WTC11 (cell line): ENCODE measurements around the gene SLC39A5. TPM values are rescaled to one million over a fixed set of nuclear protein-coding genes. Genes with fewer than 3 reads are reported as not detected.

ENCODE experiments used
- ATAC-seq: fragments of 200-7000 bp; cut with Tn5 transposase; 2 replicates; pipeline ENCODE4 v1.10.0; 2021; ENCODE audit warnings: mild to moderate bottlenecking, moderate library complexity
- CTCF ChIA-PET: fragments of 300-600 bp; sonication (Branson Sonifier 250); formaldehyde crosslinking; loops from one replicate; lab custom pipeline; 2021; ENCODE audit warnings: antibody characterized with exemption; lab: Charles Lee
- POLR2A ChIA-PET: fragments of 350-600 bp; sonication (Branson Sonifier 250); formaldehyde crosslinking; loops from one replicate; lab custom pipeline; 2021; ENCODE audit warnings: antibody characterized with exemption; lab: Charles Lee
- DNase-seq: peaks from one replicate; pipeline ENCODE4 v3.0.0; 2021; ENCODE audit warnings: low spot score
- H3K27ac Mint-ChIP-seq: 2 replicates; pipeline ENCODE4 v1.8.0; 2021; ENCODE audit warnings: mixed read lengths
- H3K27me3 Mint-ChIP-seq: 2 replicates; pipeline ENCODE4 v1.8.0; 2021; ENCODE audit warnings: low read depth, mild to moderate bottlenecking, moderate library complexity, mixed read lengths
- H3K36me3 Mint-ChIP-seq: 2 replicates; pipeline ENCODE4 v1.8.0; 2021; ENCODE audit warnings: mixed read lengths
- H3K4me1 Mint-ChIP-seq: 2 replicates; pipeline ENCODE4 v1.8.0; 2022; ENCODE audit warnings: mixed read lengths
- H3K4me3 Mint-ChIP-seq: 2 replicates; pipeline ENCODE4 v1.8.0; 2021; ENCODE audit warnings: mild to moderate bottlenecking, moderate library complexity, mixed read lengths
- H3K9me3 Mint-ChIP-seq: 2 replicates; pipeline ENCODE4 v1.8.0; 2021; ENCODE audit warnings: mixed read lengths
- ATF1 ChIP-seq: sonication (generic); formaldehyde crosslinking; IDR thresholded peaks from 2 replicates; pipeline ENCODE4 v1.8.1; 2023; ENCODE audit warnings: mild to moderate bottlenecking, moderate library complexity, missing genetic modification reagents
- ESRRA ChIP-seq: sonication (generic); formaldehyde crosslinking; IDR thresholded peaks from 2 replicates; pipeline ENCODE4 v1.8.1; 2022; ENCODE audit warnings: mild to moderate bottlenecking, missing genetic modification reagents, borderline replicate concordance
- ETV6 ChIP-seq: sonication (generic); formaldehyde crosslinking; IDR thresholded peaks from 2 replicates; pipeline ENCODE4 v1.8.1; 2022; ENCODE audit warnings: mild to moderate bottlenecking, missing genetic modification reagents
- FOXJ3 ChIP-seq: sonication (generic); formaldehyde crosslinking; IDR thresholded peaks from 2 replicates; pipeline ENCODE4 v1.9.0; 2021; ENCODE audit warnings: missing genetic modification reagents, mild to moderate bottlenecking, borderline replicate concordance
- HMGA2 ChIP-seq: fragments of 250-450 bp; sonication (Bioruptor Pico); IDR thresholded peaks from 2 replicates; pipeline ENCODE4 v1.4.0; 2021; ENCODE audit warnings: mild to moderate bottlenecking, moderate library complexity
- JAZF1 ChIP-seq: fragments of 250-450 bp; sonication (Bioruptor Pico); IDR thresholded peaks from 2 replicates; pipeline ENCODE4 v1.9.0; 2021; ENCODE audit warnings: moderate library complexity, mild to moderate bottlenecking, inconsistent platforms
- JUN ChIP-seq: sonication (generic); formaldehyde crosslinking; IDR thresholded peaks from 2 replicates; pipeline ENCODE4 v1.8.0; 2023; ENCODE audit warnings: mild to moderate bottlenecking, missing genetic modification reagents
- MLX ChIP-seq: sonication (generic); formaldehyde crosslinking; IDR thresholded peaks from 2 replicates; pipeline ENCODE4 v1.8.1; 2023; ENCODE audit warnings: mild to moderate bottlenecking, missing genetic modification reagents, moderate library complexity
- NFYB ChIP-seq: sonication (generic); formaldehyde crosslinking; conservative IDR thresholded peaks from 2 replicates; pipeline ENCODE4 v1.8.0; 2022; ENCODE audit warnings: low read depth, missing genetic modification reagents
- NR1H2 ChIP-seq: sonication (generic); formaldehyde crosslinking; IDR thresholded peaks from 2 replicates; pipeline ENCODE4 v1.9.0; 2021; ENCODE audit warnings: mild to moderate bottlenecking, moderate library complexity, missing genetic modification reagents
- PRDM15 ChIP-seq: sonication (generic); formaldehyde crosslinking; IDR thresholded peaks from 2 replicates; pipeline ENCODE4 v1.8.0; 2022; ENCODE audit warnings: missing genetic modification reagents
- PRRX2 ChIP-seq: fragments of 250-450 bp; sonication (Bioruptor Pico); IDR thresholded peaks from 2 replicates; pipeline ENCODE4 v1.8.0; 2021; ENCODE audit warnings: mild to moderate bottlenecking
- SMAD3 ChIP-seq: sonication (generic); formaldehyde crosslinking; IDR thresholded peaks from 2 replicates; pipeline ENCODE4 v1.8.0; 2022; ENCODE audit warnings: missing genetic modification reagents, mild to moderate bottlenecking, borderline replicate concordance
- SMAD4 ChIP-seq: sonication (generic); formaldehyde crosslinking; IDR thresholded peaks from 2 replicates; pipeline ENCODE4 v1.8.0; 2022; ENCODE audit warnings: mild to moderate bottlenecking, missing genetic modification reagents
- TEAD1 ChIP-seq: sonication (generic); formaldehyde crosslinking; IDR thresholded peaks from 2 replicates; pipeline ENCODE4 v1.8.0; 2022; ENCODE audit warnings: mild to moderate bottlenecking, missing genetic modification reagents
- TEAD4 ChIP-seq: sonication (generic); formaldehyde crosslinking; IDR thresholded peaks from 2 replicates; pipeline ENCODE4 v1.8.0; 2022; ENCODE audit warnings: mild to moderate bottlenecking, missing genetic modification reagents
- TP53 ChIP-seq: sonication (generic); formaldehyde crosslinking; IDR thresholded peaks from 2 replicates; pipeline ENCODE4 v1.8.1; 2023; ENCODE audit warnings: mild to moderate bottlenecking, missing genetic modification reagents
- ZBTB43 ChIP-seq: sonication (generic); formaldehyde crosslinking; IDR thresholded peaks from 2 replicates; pipeline ENCODE4 v1.8.1; 2023; ENCODE audit warnings: mild to moderate bottlenecking, missing genetic modification reagents
- ZNF138 ChIP-seq: sonication (generic); formaldehyde crosslinking; conservative IDR thresholded peaks from 2 replicates; pipeline ENCODE4 v1.8.1; 2022; ENCODE audit warnings: mild to moderate bottlenecking, moderate library complexity, missing genetic modification reagents
- ZNF281 ChIP-seq: sonication (generic); formaldehyde crosslinking; IDR thresholded peaks from 2 replicates; pipeline ENCODE4 v1.8.0; 2023; ENCODE audit warnings: mild to moderate bottlenecking, missing genetic modification reagents
- ZNF317 ChIP-seq: sonication (generic); formaldehyde crosslinking; IDR thresholded peaks from 2 replicates; pipeline ENCODE4 v1.8.1; 2023; ENCODE audit warnings: low read depth, mild to moderate bottlenecking, moderate library complexity, missing genetic modification reagents, borderline replicate concordance
- ZNF416 ChIP-seq: fragments of 250-450 bp; sonication (Bioruptor Pico); IDR thresholded peaks from 2 replicates; pipeline ENCODE4 v1.9.0; 2021; ENCODE audit warnings: mild to moderate bottlenecking, inconsistent platforms
- ZNF423 ChIP-seq: fragments of 250-450 bp; sonication (Bioruptor Pico); IDR thresholded peaks from 2 replicates; pipeline ENCODE4 v2.1.2; 2022; ENCODE audit warnings: mild to moderate bottlenecking, moderate library complexity
- total RNA-seq: library from RNA; stranded (reverse); gene quantifications from 3 replicates; pipeline ENCODE4 v1.2.3, GENCODE V29; 2021
- TF ChIP-seq, protein P1 (sequence below): fragments of 250-450 bp; sonication (Bioruptor Pico); conservative IDR thresholded peaks from 2 replicates; pipeline ENCODE4 v1.9.0; 2021; ENCODE audit warnings: mild to moderate bottlenecking

Gene SLC39A5
- total RNA-seq, 1 experiment from 2014 or later = 0.26 TPM

DNA sequence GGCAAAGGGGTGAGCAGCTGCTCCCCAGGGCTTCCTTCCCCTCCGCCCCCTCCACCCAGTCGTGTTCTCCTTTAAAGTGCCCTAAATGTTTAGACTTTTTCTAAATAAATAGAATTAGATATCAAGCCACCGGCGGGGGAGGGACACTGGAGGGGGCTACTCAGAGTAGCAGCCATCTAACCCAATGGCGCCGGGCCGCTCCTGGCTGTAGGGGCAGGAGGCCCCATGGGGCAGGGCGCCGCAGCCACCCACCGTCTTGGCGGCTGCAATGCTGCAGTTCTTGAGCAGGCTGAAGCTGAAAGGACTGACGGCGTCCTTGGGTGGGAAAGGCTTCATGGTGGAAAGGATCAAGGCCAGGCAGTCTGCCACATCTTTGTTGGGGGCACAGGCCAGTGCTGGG lies 13.1 kb downstream of the SLC39A5 start:
- CTCF ChIA-PET = no interaction called here
- peaks cover 2% of the 10 kb centered on the region; the same call in 1 of the 2 replicates for H3K4me1 Mint-ChIP-seq
- POLR2A ChIA-PET = interaction anchor here (1.3 kb wide), 1 partner anchor 14 kb away, joined by 3 read pairs; no protein-coding TSS in a partner anchor
- ATAC-seq = no peak
- H3K27ac Mint-ChIP-seq = no peak overlapping the region
- H3K4me3 Mint-ChIP-seq = no peak overlapping the region
- H3K9me3 Mint-ChIP-seq = no peaks in the 10 kb centered on the region
- peaks cover 63% of the 10 kb centered on the region for H3K36me3 Mint-ChIP-seq
- TF ChIP-seq ZNF416 (CRISPR knock-in tag) = no peak
- TF ChIP-seq SMAD4 (CRISPR knock-in tag) = no peak
- TF ChIP-seq ATF1 = no peak
- TF ChIP-seq ZBTB43 (CRISPR knock-in tag) = no peak
- TF ChIP-seq NR1H2 (CRISPR knock-in tag) = no peak
- no peak for TF ChIP-seq TEAD4 (CRISPR knock-in tag)
- TF ChIP-seq FOXJ3 (CRISPR knock-in tag) = no peak
- no peak for DNase-seq
- no peaks in the 10 kb centered on the region for H3K27me3 Mint-ChIP-seq

GRCh38 chr12:56243731-56244181 lies 13.9 kb downstream of the SLC39A5 start:
- Mint-ChIP-seq H3K27me3 (no peaks in the 10 kb centered on the region), H3K27ac (no peak overlapping the region), H3K4me3 (no peak overlapping the region), H3K9me3 (no peaks in the 10 kb centered on the region), H3K36me3 (peaks cover 63% of the 10 kb centered on the region), H3K4me1 (no peaks in the 10 kb centered on the region)
- ATAC-seq = no peak
- CTCF ChIA-PET = interaction anchor here (0.6 kb wide), 1 partner anchor 15 kb away, joined by 3 read pairs; the partner anchor contains the start of gene ANKRD52
- TF ChIP-seq ZNF281 = no peak
- no peak for TF ChIP-seq JUN (CRISPR knock-in tag)
- TF ChIP-seq SMAD3 = no peak
- no peak for TF ChIP-seq ESRRA (CRISPR knock-in tag)
- no peak for TF ChIP-seq TEAD1 (CRISPR knock-in tag)
- no peak for TF ChIP-seq ZNF138 (CRISPR knock-in tag)
- TF ChIP-seq MLX = no peak
- TF ChIP-seq ETV6 (CRISPR knock-in tag) = no peak
- no peak for DNase-seq
- POLR2A ChIA-PET = interaction anchor here (1.3 kb wide), 1 partner anchor 14 kb away, joined by 3 read pairs; no protein-coding TSS in a partner anchor

DNA sequence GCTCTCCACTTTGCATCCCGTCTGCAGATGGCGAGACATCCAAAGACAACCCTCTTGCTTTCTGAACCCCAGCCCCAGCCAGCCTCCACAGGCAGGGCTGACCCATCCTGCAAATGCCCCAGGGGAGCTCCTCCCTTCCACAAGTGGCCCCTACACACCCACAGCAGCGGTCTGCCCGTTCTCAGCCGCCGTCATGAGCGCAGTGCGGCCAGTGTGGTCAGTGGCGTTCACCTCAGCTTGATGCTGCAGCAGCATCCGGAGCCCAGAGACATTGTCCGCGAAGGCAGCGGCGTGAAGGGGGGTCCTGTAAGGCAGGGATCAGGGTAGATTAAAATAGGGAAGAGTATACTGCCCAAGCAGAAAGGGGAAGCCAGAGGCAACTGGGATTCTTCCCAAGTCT lies 14.6 kb downstream of the SLC39A5 start:
- Mint-ChIP-seq H3K27ac (no peak overlapping the region), H3K36me3 (peaks cover 68% of the 10 kb centered on the region), H3K4me1 (no peaks in the 10 kb centered on the region), H3K4me3 (no peak overlapping the region), H3K9me3 (no peaks in the 10 kb centered on the region), H3K27me3 (no peaks in the 10 kb centered on the region)
- CTCF ChIA-PET = no interaction called here
- ATAC-seq (no peak), DNase-seq (no peak)
- POLR2A ChIA-PET = no interaction called here
- no peak for TF ChIP-seq ESRRA (CRISPR knock-in tag)
- TF ChIP-seq, protein P1, sequence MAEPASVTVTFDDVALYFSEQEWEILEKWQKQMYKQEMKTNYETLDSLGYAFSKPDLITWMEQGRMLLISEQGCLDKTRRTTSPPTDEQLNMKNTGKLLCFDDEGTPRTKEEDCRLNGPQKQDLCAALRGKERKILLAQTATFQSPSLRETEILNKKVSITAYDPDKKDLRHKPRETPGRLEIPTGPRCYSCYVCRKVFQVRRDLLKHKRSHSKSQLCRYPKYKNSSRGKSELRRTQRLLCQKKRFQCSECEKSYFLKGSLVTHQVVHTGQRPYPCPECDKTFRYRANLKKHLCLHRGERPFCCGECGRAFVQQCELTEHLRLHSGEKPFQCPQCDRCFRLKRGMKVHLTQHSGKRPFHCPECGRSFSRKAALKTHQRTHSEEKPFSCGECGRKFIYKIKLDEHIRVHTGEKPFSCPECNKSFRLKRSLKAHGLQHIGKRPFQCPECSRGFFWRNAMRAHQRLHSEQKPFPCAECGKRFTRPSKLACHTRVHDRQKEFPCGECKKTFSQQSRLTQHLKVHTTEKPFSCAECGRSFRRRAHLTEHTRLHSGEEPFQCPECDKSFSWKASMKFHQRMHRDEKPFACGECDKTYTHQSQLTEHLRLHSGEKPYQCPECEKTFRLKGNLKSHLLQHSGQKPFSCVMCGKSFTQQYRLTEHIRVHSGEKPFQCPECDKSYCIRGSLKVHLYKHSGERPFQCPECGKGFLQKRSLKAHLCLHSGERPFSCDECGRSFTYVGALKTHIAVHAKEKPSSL (CRISPR knock-in tag) = no peak
- TF ChIP-seq JAZF1 (CRISPR knock-in tag) = no peak
- TF ChIP-seq HMGA2 = no peak
- TF ChIP-seq NFYB (CRISPR knock-in tag) = no peak
- no peak for TF ChIP-seq ZNF423
- TF ChIP-seq PRDM15 (CRISPR knock-in tag) = no peak
- TF ChIP-seq PRRX2 (CRISPR knock-in tag) = no peak
- TF ChIP-seq SMAD3 = no peak
- TF ChIP-seq TP53 (CRISPR knock-in tag) = no peak
- no peak for TF ChIP-seq ZNF317 (CRISPR knock-in tag)
